Karpas-422 (cell line): ENCODE data around the gene TLN1. TPM values are rescaled to one million over a fixed set of nuclear protein-coding genes. Genes with fewer than 3 reads are reported as not detected.

Experiments used
- DNase-seq: peaks from one replicate; pipeline ENCODE4 v3.0.0-alpha.2; 2015
- H2AFZ ChIP-seq: fragments of 200-600 bp; sonication (generic); 2 replicates; pipeline ENCODE4 v1.6.1; 2014; ENCODE audit warnings: antibody characterized with exemption, low read length, mixed read lengths
- H3K27ac ChIP-seq: fragments of 200-600 bp; sonication (generic); 2 replicates; pipeline ENCODE4 v1.5.1; 2014; ENCODE audit warnings: mild to moderate bottlenecking, low read length, moderate library complexity
- H3K27me3 ChIP-seq: fragments of 200-600 bp; sonication (generic); 2 replicates; pipeline ENCODE4 v1.6.1; 2014; ENCODE audit warnings: low read length, mixed read lengths
- H3K36me3 ChIP-seq: fragments of 200-600 bp; sonication (generic); 2 replicates; pipeline ENCODE4 v1.6.1; 2014; ENCODE audit warnings: low read length, mixed read lengths; ENCODE audit not compliant: insufficient read depth
- H3K4me1 ChIP-seq: fragments of 200-600 bp; sonication (generic); 2 replicates; pipeline ENCODE4 v1.6.1; 2014; ENCODE audit warnings: mild to moderate bottlenecking, low read length, mixed read lengths
- H3K4me2 ChIP-seq: fragments of 200-600 bp; sonication (generic); 2 replicates; pipeline ENCODE4 v1.6.1; 2014; ENCODE audit warnings: low read length, low read depth, mild to moderate bottlenecking; ENCODE audit not compliant: poor library complexity, severe bottlenecking
- H3K4me3 ChIP-seq: fragments of 200-600 bp; sonication (generic); 2 replicates; pipeline ENCODE4 v1.5.1; 2014; ENCODE audit warnings: mild to moderate bottlenecking, antibody characterized with exemption, low read length, mixed read lengths
- H3K79me2 ChIP-seq: fragments of 200-600 bp; sonication (generic); 2 replicates; pipeline ENCODE4 v1.6.1; 2014; ENCODE audit warnings: mild to moderate bottlenecking, low read length, mixed read lengths
- H3K9ac ChIP-seq: fragments of 200-600 bp; sonication (generic); 2 replicates; pipeline ENCODE4 v1.6.0; 2014; ENCODE audit warnings: low read length
- H3K9me2 ChIP-seq: fragments of 200-600 bp; sonication (generic), shearing (Covaris generic); replicated peaks from 2 replicates; pipeline ENCODE4 v1.6.0; 2014; ENCODE audit warnings: mild to moderate bottlenecking, low read length, moderate library complexity; ENCODE audit not compliant: insufficient read depth
- H3K9me3 ChIP-seq: fragments of 300-700, 200-600 bp; sonication (generic); 2 replicates; pipeline ENCODE4 v1.6.1; 2014; ENCODE audit warnings: low read length, mixed read lengths
- H4K20me1 ChIP-seq: fragments of 200-600 bp; sonication (generic); 2 replicates; pipeline ENCODE4 v1.6.1; 2014; ENCODE audit warnings: mild to moderate bottlenecking, antibody characterized with exemption, low read length, low read depth; ENCODE audit not compliant: insufficient read depth
- total RNA-seq: library from RNA; depleted of rRNA; stranded (reverse); fragments of >200 nt; shearing (Covaris generic); gene quantifications from 2 replicates; pipeline ENCODE4 v1.2.3, GENCODE V29; 2014; ENCODE audit warnings: low replicate concordance

TLN1 gene
- total RNA-seq, 1 experiment from 2014 or later, result 54.2 TPM

- no peak for DNase-seq
- H3K27me3 ChIP-seq, result no peaks in the 10 kb centered on the region
- peaks cover 3% of the 10 kb centered on the region; the same call in 1 of the 2 replicates for H4K20me1 ChIP-seq
- no peak overlapping the region for H3K27ac ChIP-seq
- no peaks in the 10 kb centered on the region for H3K9me2 ChIP-seq
- H3K79me2 ChIP-seq, result peaks cover 43% of the 10 kb centered on the region
- H3K4me3 ChIP-seq, result no peak overlapping the region
- H2AFZ ChIP-seq, result no peak overlapping the region
- H3K4me1 ChIP-seq, result peaks cover 26% of the 10 kb centered on the region
- H3K36me3 ChIP-seq, result peaks cover 39% of the 10 kb centered on the region; the same call in 1 of the 2 replicates
- H3K4me2 ChIP-seq, result no peak overlapping the region
- H3K9me3 ChIP-seq, result no peaks in the 10 kb centered on the region
- H3K9ac ChIP-seq, result no peak overlapping the region
Measured at GRCh38 chr9:35725362-35725761, 6.6 kb downstream of the TLN1 start.

- H2AFZ ChIP-seq, result no peak overlapping the region
- H4K20me1 ChIP-seq, result peaks cover 3% of the 10 kb centered on the region; the same call in 1 of the 2 replicates
- H3K4me1 ChIP-seq, result peaks cover 12% of the 10 kb centered on the region
- H3K79me2 ChIP-seq, result peaks cover 29% of the 10 kb centered on the region
- DNase-seq, result no peak
- H3K27ac ChIP-seq, result no peak overlapping the region
- no peak overlapping the region for H3K4me3 ChIP-seq
- H3K36me3 ChIP-seq, result peaks cover 39% of the 10 kb centered on the region; the same call in 1 of the 2 replicates
- no peak overlapping the region for H3K4me2 ChIP-seq
- H3K9me2 ChIP-seq, result no peaks in the 10 kb centered on the region
- H3K27me3 ChIP-seq, result no peaks in the 10 kb centered on the region
- no peaks in the 10 kb centered on the region for H3K9me3 ChIP-seq
- H3K9ac ChIP-seq, result no peak overlapping the region
Measured at GRCh38 chr9:35723908-35724307, 8.1 kb downstream of the TLN1 start.

GRCh38 chr9:35723426-35723825 lies 8.6 kb downstream of the TLN1 start:
- H3K4me3 ChIP-seq, result no peak overlapping the region
- H2AFZ ChIP-seq, result no peak overlapping the region
- H3K9ac ChIP-seq, result no peak overlapping the region
- DNase-seq, result no peak
- peaks cover 7% of the 10 kb centered on the region for H3K4me1 ChIP-seq
- no peak overlapping the region for H3K27ac ChIP-seq
- peaks cover 24% of the 10 kb centered on the region for H3K79me2 ChIP-seq
- H3K9me2 ChIP-seq, result no peaks in the 10 kb centered on the region
- no peaks in the 10 kb centered on the region for H3K9me3 ChIP-seq
- no peak overlapping the region for H3K4me2 ChIP-seq
- no peaks in the 10 kb centered on the region for H3K27me3 ChIP-seq
- H3K36me3 ChIP-seq, result peaks cover 36% of the 10 kb centered on the region; the same call in 1 of the 2 replicates
- H4K20me1 ChIP-seq, result peaks cover 3% of the 10 kb centered on the region; the same call in 1 of the 2 replicates

- no peak overlapping the region for H3K27ac ChIP-seq
Measured at GRCh38 chr9:35719546-35719945, 12.4 kb downstream of the TLN1 start.

GRCh38 chr9:35718721-35719511 lies 13.1 kb downstream of the TLN1 start:
- H3K27ac ChIP-seq, result no peak overlapping the region
- no peaks in the 10 kb centered on the region for H3K9me2 ChIP-seq
- H3K27me3 ChIP-seq, result no peaks in the 10 kb centered on the region
- H4K20me1 ChIP-seq, result no peaks in the 10 kb centered on the region
- no peak overlapping the region for H3K4me3 ChIP-seq
- H3K79me2 ChIP-seq, result no peaks in the 10 kb centered on the region
- H3K4me2 ChIP-seq, result no peak overlapping the region
- H3K4me1 ChIP-seq, result no peaks in the 10 kb centered on the region
- H3K36me3 ChIP-seq, result peaks cover 47% of the 10 kb centered on the region
- no peak for DNase-seq
- H2AFZ ChIP-seq, result no peak overlapping the region
- no peak overlapping the region for H3K9ac ChIP-seq
- no peaks in the 10 kb centered on the region for H3K9me3 ChIP-seq

More at GRCh38 chr9:35719546-35719945, 12.4 kb downstream of the TLN1 start:
- Histone ChIP-seq H3K9me2 (no peaks in the 10 kb centered on the region), H3K4me1 (no peaks in the 10 kb centered on the region), H3K4me2 (no peak overlapping the region), H2AFZ (no peak overlapping the region), H3K9me3 (no peaks in the 10 kb centered on the region), H3K36me3 (peaks cover 49% of the 10 kb centered on the region; the same call in 1 of the 2 replicates), H3K4me3 (no peak overlapping the region), H3K27me3 (no peaks in the 10 kb centered on the region), H4K20me1 (no peaks in the 10 kb centered on the region), H3K79me2 (no peaks in the 10 kb centered on the region), H3K9ac (no peak overlapping the region)
- DNase-seq, result no peak

GRCh38 chr9:35717132-35717870 lies 14.7 kb downstream of the TLN1 start:
- Histone ChIP-seq H3K4me1 (no peaks in the 10 kb centered on the region), H3K27ac (no peak overlapping the region), H2AFZ (no peak overlapping the region), H3K9me2 (no peaks in the 10 kb centered on the region), H3K4me3 (no peak overlapping the region), H3K9ac (no peak overlapping the region), H3K27me3 (no peaks in the 10 kb centered on the region), H3K9me3 (no peaks in the 10 kb centered on the region), H4K20me1 (no peaks in the 10 kb centered on the region), H3K36me3 (peaks cover 49% of the 10 kb centered on the region), H3K79me2 (no peaks in the 10 kb centered on the region), H3K4me2 (no peak overlapping the region)
- DNase-seq, result no peak

- DNase-seq, result no peak
- no peaks in the 10 kb centered on the region for H3K9me2 ChIP-seq
- no peak overlapping the region for H3K9ac ChIP-seq
- no peak overlapping the region for H2AFZ ChIP-seq
- no peaks in the 10 kb centered on the region for H3K79me2 ChIP-seq
- H3K9me3 ChIP-seq, result no peaks in the 10 kb centered on the region
- no peaks in the 10 kb centered on the region for H4K20me1 ChIP-seq
- H3K4me2 ChIP-seq, result no peak overlapping the region
- H3K27ac ChIP-seq, result no peak overlapping the region
- H3K4me1 ChIP-seq, result no peaks in the 10 kb centered on the region
- no peak overlapping the region for H3K4me3 ChIP-seq
- no peaks in the 10 kb centered on the region for H3K27me3 ChIP-seq
- H3K36me3 ChIP-seq, result peaks cover 43% of the 10 kb centered on the region
Measured at GRCh38 chr9:35716230-35716629, 15.8 kb downstream of the TLN1 start.

- Histone ChIP-seq H4K20me1 (no peaks in the 10 kb centered on the region), H3K4me2 (no peak overlapping the region), H2AFZ (no peak overlapping the region), H3K36me3 (peaks cover 39% of the 10 kb centered on the region), H3K4me1 (no peaks in the 10 kb centered on the region), H3K27me3 (no peaks in the 10 kb centered on the region), H3K9me3 (no peaks in the 10 kb centered on the region), H3K79me2 (no peaks in the 10 kb centered on the region), H3K27ac (no peak overlapping the region), H3K9ac (no peak overlapping the region), H3K4me3 (no peak overlapping the region), H3K9me2 (no peaks in the 10 kb centered on the region)
- DNase-seq, result no peak
Measured at GRCh38 chr9:35714579-35715252, 17.3 kb downstream of the TLN1 start.
